Panc1 (cell line): ENCODE measurements around the gene ADAMTS9.

ENCODE experiments used
- CTCF ChIP-seq: fragments of 450-650 bp; IDR thresholded peaks from 2 replicates; pipeline ENCODE4 v1.5.1; 2017; ENCODE audit warnings: mild to moderate bottlenecking
- REST ChIP-seq, 2 experiments: IDR thresholded peaks; 2 replicates each; pipeline ENCODE4 v1.6.1; 2011 to 2012; ENCODE audit warnings: low read depth in 2 of 2, control low read depth in 1 of 2, low read length in 1 of 2, mild to moderate bottlenecking in 1 of 2, moderate library complexity in 1 of 2; ENCODE audit not compliant: insufficient read depth in 1 of 2
- TCF7L2 ChIP-seq: IDR thresholded peaks from 2 replicates; pipeline ENCODE4 v1.6.1; 2011; ENCODE audit warnings: mild to moderate bottlenecking, low read depth, low read length, inconsistent platforms

- no peak for TF ChIP-seq CTCF
- TF ChIP-seq TCF7L2 = no peak
- no peak for TF ChIP-seq REST (IDR thresholded peaks at IDR 0.05; ENCODE audit: insufficient read depth in 1 of 2, low read depth in 2 of 2, low read length in 1 of 2)
These were observed 131.8 kb downstream of the ADAMTS9 start for GRCh38 chr3:64556046-64556445.
